Heart left ventricle (tissue), 16 donors: Measurements from ENCODE around the gene SCARB1. TPM values are rescaled to one million over a fixed set of nuclear protein-coding genes. Genes with fewer than 3 reads are reported as not detected.

ENCODE experiments used
- ATAC-seq, 4 donors: fragments of 200-7000 bp; cut with Tn5 transposase; one replicate each; pipeline ENCODE4 v1.9.1; 2020 to 2022; ENCODE audit warnings: moderate library complexity in 4 of 4, mild to moderate bottlenecking in 3 of 4, moderate number of reproducible peaks in 1 of 4
- DNase-seq, 5 donors: peaks; one replicate each; pipeline ENCODE4 v3.0.0-alpha.2; 2020
- H3K27ac ChIP-seq, 12 donors: fragments of 200-600 bp; sonication (generic) in 4 of 12; one replicate each; pipeline versions ENCODE4 v1.5.0 to v1.8.0; 2016 to 2022; ENCODE audit warnings: mild to moderate bottlenecking in 2 of 12
- H3K27me3 ChIP-seq, 9 donors: fragments of 200-600 bp; sonication (generic) in 2 of 9; one replicate each; pipeline versions ENCODE4 v1.5.1 to v1.8.0; 2016 to 2022; ENCODE audit warnings: mild to moderate bottlenecking in 3 of 9
- H3K36me3 ChIP-seq, 9 donors: fragments of 200-600 bp; sonication (generic) in 2 of 9; one replicate each; pipeline versions ENCODE4 v1.5.0 to v1.8.0; 2018 to 2022; ENCODE audit warnings: mild to moderate bottlenecking in 2 of 9
- H3K4me1 ChIP-seq, 12 donors: fragments of 200-600 bp; sonication (generic) in 4 of 12; one replicate each; pipeline versions ENCODE4 v1.5.0 to v1.8.0; 2016 to 2022; ENCODE audit warnings: mild to moderate bottlenecking in 3 of 12
- H3K4me3 ChIP-seq, 12 donors: fragments of 200-600 bp; sonication (generic) in 4 of 12; one replicate each; pipeline versions ENCODE4 v1.5.0 to v1.8.0; 2017 to 2022; ENCODE audit warnings: mild to moderate bottlenecking in 9 of 12, moderate library complexity in 4 of 12
- H3K9me3 ChIP-seq, 12 donors: fragments of 200-600 bp; sonication (generic) in 4 of 12; one replicate each; pipeline versions ENCODE4 v1.5.0 to v1.8.0; 2016 to 2022; ENCODE audit warnings: mild to moderate bottlenecking in 1 of 12
- CTCF ChIP-seq, 12 donors: fragments of 200-600 bp; sonication (generic) in 4 of 12; IDR thresholded peaks; one replicate each; pipeline versions ENCODE4 v1.5.0 to v1.8.0; 2018 to 2022; ENCODE audit warnings: antibody characterized with exemption in 12 of 12, mild to moderate bottlenecking in 5 of 12
- POLR2A ChIP-seq, 2 donors: fragments of 450-650 bp; IDR thresholded peaks; one replicate each; pipeline ENCODE4 v1.6.1; 2017; ENCODE audit warnings: antibody characterized with exemption in 2 of 2, mild to moderate bottlenecking in 2 of 2, moderate library complexity in 2 of 2
- WGBS, 4 donors: extraction: QIAGEN DNeasy Blood & Tissue Kit in 2 of 4; methylation state at CpG; one replicate each; pipeline versions ENCODE4 v1.1.5 to v1.1.7; 2013 to 2018; 5-methylcytosine and 5-hydroxymethylcytosine counted together
- intact Hi-C, 10 donors: fragments of 100-400 bp; cut with DNase I; formaldehyde crosslinking; loops; one replicate each; pipeline versions ENCODE4 v1.11.1 to v1.14.2; 2022
- polyA plus RNA-seq, 2 donors: library from polyadenylated mRNA; stranded (reverse); fragments of 200-250 nt; gene quantifications; one replicate each; pipeline ENCODE4 v1.2.3, GENCODE V29; 2013
- total RNA-seq, 9 donors: library from RNA; depleted of rRNA in 2 of 9; stranded (reverse); fragments of >200 nt in 2 of 9; fragmentation: NEBNext Ultra II Directional in 3 of 9; extraction: Animal tissue kit (Norgen Biotek cat#: 25700) in 3 of 9; gene quantifications; one replicate each; pipeline versions ENCODE4 v1.1.0 to v1.2.4, GENCODE V29; 2016 to 2023
- donor health status: ischemic (EF 13 %, LVEDD 7.1; RV severe dilation, severe dysfunction).
- donor health status: healthy with polysubstance abuse.
- donor health status: DM: no; HTN: yes; CAD: no.
- donor health status: DM: no; HTN: no; CAD: no.
- donor health status: ischemic (EF 25% LVEDD 6.9; RV normal size, moderate dysfunction).
- donor health status: ischemic (EF 25% LVEDD 5.7; RV mildly dilated, moderate dysfunction).
- donor health status: healthy.
- donor health status: DM: yes; HTN: yes; CAD: no.
- donor health status: ischemic (EF 35%, LVEDD 5.7; RV mildly dilated, moderate dysfunction).
- donor health status: nonischemic (EF 11% LVEDD 7.7; RV severe dilation, severe dysfunction).
- donor health status: DM: yes; HTN: yes; CAD: no.
- donor health status: PGD.
- donor health status: ischemic (EF 29% LVEDD 5.4; RV normal size, mild dysfunction).
- donor health status: nonischemic (EF 23%, LVEDD 6.1; RV moderate dilation, normal function).

The SCARB1 gene
- total and polyA plus RNA-seq, 11 donors = 6.9 to 21.7 (median 14.0) TPM

GRCh38 chr12:124752437-124753227, 111.0 kb downstream of the SCARB1 start:
- TF ChIP-seq CTCF (IDR thresholded peaks at IDR 0.05) (no peak), POLR2A (IDR thresholded peaks at IDR 0.05) (no peak)
- ATAC-seq (no peak), DNase-seq (no peak)
- no peaks in the 10 kb centered on the region for H3K36me3 ChIP-seq
- intact Hi-C loops = loop anchor here in 1 of 10 donors (5.0 kb wide), 1 partner anchor 70 kb away; no protein-coding TSS in a partner anchor
- no peak overlapping the region for H3K4me3 ChIP-seq
- WGBS, 4 donors = 71 to 83% (median 75%) methylated on average over 10 of the region's 10 CpGs
- peak overlapping the region in 5 of 12 donors; percentile 30 to 95 (median 85) for H3K27ac ChIP-seq
- H3K9me3 ChIP-seq = peaks cover 0 to 9% (median 0%) of the 10 kb centered on the region in 12 donors
- peaks cover 3 to 61% (median 22%) of the 10 kb centered on the region in 12 donors for H3K4me1 ChIP-seq
- H3K27me3 ChIP-seq = no peaks in the 10 kb centered on the region

GRCh38 chr12:124751654-124752355, 111.9 kb downstream of the SCARB1 start:
- Histone ChIP-seq H3K27ac (peak overlapping the region in 3 of 12 donors; percentile 14 to 95 (median 90)), H3K36me3 (no peaks in the 10 kb centered on the region), H3K9me3 (peaks cover 0 to 4% (median 0%) of the 10 kb centered on the region in 12 donors), H3K27me3 (no peaks in the 10 kb centered on the region), H3K4me3 (no peak overlapping the region), H3K4me1 (peaks cover 3 to 65% (median 22%) of the 10 kb centered on the region in 12 donors)
- DNase-seq = no peak
- 92 to 96% (median 94%) methylated on average over 14 of the region's 14 CpGs for WGBS, 4 donors
- ATAC-seq = no peak
- intact Hi-C loops = loop anchor here in 1 of 10 donors (5.0 kb wide), 1 partner anchor 70 kb away; no protein-coding TSS in a partner anchor
- TF ChIP-seq POLR2A (IDR thresholded peaks at IDR 0.05) (no peak), CTCF (IDR thresholded peaks at IDR 0.05) (no peak)

GRCh38 chr12:124750787-124751471, 112.7 kb downstream of the SCARB1 start:
- Histone ChIP-seq H3K27ac (no peak overlapping the region), H3K27me3 (no peaks in the 10 kb centered on the region), H3K9me3 (peaks cover 0 to 4% (median 0%) of the 10 kb centered on the region in 12 donors), H3K4me1 (peaks cover 7 to 65% (median 28%) of the 10 kb centered on the region in 12 donors), H3K36me3 (no peaks in the 10 kb centered on the region), H3K4me3 (no peak overlapping the region)
- WGBS, 4 donors = 84 to 90% (median 87%) methylated on average over 19 of the region's 19 CpGs
- intact Hi-C loops = loop anchor here in 1 of 10 donors (5.0 kb wide), 1 partner anchor 69 kb away; no protein-coding TSS in a partner anchor
- no peak for DNase-seq
- TF ChIP-seq CTCF (IDR thresholded peaks at IDR 0.05) = no peak
- TF ChIP-seq POLR2A (IDR thresholded peaks at IDR 0.05) = no peak
- no peak for ATAC-seq
